GM21447 (cell line): ENCODE results near the gene NEK6.

Experiments used
- ATAC-seq: cut with Tn5 transposase; IDR thresholded peaks from one replicate; pipeline ENCODE4 v1.9.1; 2021; ENCODE audit not compliant: unreplicated experiment

Gene NEK6

GRCh38 chr9:124364141-124364540 is 106.4 kb downstream of the NEK6 start:
- ATAC-seq, result no peak

DNA sequence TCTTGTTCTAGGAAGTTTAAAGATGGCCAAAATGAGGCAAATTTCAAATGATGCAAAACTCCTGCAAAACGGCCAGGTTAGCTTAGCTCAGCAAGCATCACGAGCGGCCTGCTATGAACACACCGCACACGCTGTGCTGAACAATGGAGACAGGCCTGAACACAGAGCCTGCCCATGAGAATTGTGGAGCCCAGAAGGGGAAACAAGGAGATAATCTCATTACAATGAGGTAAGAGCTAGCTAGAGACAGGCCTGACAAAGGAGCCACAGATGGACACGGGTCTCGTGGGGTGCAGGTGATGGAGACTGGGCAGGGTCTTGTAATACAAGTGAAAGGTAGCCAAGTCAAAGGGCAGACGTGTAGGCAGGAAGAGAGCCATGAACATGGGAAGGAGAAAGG is 107.3 kb downstream of the NEK6 start:
- no peak for ATAC-seq

DNA sequence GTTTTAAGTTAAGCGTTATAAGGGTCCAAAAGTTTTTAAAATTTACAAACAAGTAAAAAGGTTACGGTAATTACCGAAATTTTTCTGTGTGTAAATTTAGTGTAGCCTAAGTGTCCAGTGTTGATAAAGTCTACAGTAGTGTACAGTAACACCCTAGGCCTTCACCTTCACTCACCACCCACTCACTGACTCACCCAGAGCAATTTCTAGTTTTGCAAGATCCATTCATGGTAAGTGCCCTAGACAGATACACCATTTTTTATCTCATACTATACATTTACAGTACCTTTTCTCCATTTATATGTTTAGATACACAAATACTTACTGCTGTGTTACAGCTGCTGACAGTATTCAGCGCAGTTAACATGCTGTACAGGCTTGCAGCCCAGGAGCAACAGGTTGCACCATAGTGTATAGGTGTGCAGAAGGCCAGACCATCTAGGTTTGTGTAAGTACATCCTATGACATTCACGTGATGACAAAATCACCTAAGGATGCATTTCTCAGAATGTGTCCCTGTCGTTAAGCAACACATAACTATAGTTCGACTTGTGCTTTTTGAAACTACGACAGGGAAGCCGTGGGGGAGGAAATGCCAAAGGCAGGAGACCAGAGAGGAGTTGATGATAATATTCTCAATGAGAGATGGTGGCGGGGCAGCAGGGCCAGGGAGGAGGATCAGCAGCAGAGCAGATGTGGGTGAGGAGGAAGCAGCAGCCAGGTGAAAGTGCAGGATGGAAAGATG is 108.9 kb downstream of the NEK6 start:
- ATAC-seq, result no peak

GRCh38 chr9:124368692-124369091 is 110.9 kb downstream of the NEK6 start:
- ATAC-seq, result no peak

- ATAC-seq, result no peak
Observed at GRCh38 chr9:124369231-124369797, 111.6 kb downstream of the NEK6 start.

- no peak for ATAC-seq
Observed at GRCh38 chr9:124370896-124371582, 113.3 kb downstream of the NEK6 start.

GRCh38 chr9:124372038-124372437 is 114.3 kb downstream of the NEK6 start:
- no peak for ATAC-seq

- no peak for ATAC-seq
Observed at GRCh38 chr9:124373386-124373785, 115.6 kb downstream of the NEK6 start.

GRCh38 chr9:124373851-124374250 is 116.1 kb downstream of the NEK6 start:
- ATAC-seq, result no peak

DNA sequence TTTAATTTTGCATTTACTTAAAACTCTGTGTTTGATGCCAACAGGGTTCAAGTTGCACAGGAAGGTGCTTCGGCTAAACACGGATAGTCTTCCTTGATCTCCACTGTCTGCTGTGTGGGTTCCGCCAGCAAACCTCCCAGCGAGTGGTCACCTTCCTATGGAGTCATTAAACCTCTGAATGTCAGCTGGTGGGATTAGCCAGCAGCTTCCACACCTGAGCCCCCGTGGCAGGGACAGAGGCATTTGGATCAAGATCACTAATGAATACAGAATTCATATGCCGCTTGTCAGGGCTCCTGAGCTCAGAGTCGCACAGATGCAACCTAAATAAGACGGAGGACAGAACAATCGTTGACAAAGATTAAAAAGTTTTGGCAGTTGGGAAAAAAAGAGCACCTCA is 118.0 kb downstream of the NEK6 start:
- no peak for ATAC-seq

DNA sequence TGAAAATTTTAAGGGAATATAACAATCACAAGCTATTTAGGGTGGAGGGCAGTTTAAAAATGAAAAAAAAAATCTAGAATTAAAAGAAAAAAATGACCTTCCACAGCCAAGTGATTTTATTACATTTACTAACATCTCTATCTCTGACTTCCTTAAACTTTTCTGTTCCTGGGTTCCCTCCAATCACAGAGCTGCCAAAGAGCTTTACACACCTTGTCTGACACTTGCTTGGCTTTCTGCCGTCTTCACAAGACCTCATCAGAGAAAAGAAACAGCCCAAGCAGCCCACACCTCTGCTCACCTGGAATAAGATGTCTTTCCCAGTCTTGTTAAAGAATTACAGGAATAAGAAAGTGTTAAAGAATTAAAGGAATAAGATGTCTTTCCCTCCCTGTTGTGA is 118.6 kb downstream of the NEK6 start:
- ATAC-seq, result no peak

DNA sequence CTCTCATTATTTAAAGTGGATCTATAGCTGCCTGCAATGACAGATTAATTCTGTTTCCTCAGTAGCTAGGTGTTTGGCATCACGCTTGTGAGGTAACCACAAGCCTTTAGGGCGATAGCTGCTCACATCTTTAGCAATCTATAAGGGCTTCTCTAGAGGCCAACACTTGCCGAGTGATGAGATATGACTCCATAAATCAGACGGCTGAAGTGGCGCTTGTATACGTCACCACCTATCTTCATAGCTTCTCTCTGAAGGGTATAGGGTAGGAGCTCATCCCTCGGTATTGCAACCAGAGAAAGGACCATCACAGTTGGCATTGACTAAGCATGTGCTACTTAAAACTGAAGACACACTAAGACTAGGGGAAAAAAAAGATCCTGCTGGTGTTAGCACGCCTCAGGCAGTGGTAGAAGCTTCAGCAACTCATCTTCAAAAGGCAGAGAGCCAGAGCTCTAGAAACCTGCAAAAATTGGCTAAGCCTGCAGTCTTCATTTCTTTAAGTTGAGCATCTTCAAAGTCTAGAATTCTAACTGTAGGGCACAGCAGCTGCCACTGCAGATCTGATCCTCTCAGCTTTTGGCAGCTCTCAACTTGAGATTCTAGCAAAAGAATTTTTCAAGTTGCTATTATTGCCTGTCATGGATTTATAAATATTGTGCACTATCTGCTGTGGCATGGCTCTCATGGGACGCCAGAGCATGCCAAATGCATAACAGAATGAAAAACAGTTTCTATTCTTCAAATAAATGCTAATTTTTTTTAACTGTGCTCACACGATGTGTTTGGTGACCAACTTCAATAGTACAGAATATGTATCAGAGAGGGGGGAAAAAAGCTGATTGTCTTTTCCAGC is 120.0 kb downstream of the NEK6 start:
- no peak for ATAC-seq

DNA sequence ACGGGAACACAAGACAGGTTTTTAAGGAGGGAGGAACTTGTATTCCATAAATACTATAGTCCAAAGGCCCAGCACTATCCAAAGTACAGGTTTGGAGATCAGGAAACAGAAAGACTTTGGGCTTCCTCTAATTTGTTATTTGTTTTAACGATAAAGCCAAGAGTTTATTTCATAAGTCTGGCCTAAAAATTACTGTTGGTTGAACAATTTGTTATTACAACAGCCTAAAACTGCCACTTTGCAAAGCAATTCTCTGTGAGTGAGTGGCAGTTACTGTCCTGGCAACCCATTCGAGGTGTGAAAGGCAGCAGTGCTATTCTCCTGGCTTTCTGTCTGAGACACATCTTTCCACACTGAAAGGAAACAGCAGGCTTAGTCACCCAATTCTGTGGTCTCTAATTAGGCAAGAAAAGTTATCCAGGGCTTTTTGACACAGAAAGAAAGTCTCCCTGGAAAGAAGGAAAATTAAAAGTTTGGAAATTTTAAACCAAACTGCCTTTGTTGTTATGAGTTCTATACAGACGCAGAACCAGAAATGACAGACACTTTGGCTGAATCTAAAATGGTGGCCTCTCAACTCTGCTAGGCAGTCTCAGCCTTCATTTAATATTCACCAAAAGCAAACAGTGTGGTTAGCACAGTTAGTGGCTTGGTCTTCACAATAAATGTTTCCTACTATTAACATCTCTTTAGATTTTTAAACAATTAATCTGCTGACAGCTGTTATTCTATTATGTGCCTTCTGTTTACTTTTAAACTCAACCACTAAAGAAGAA is 123.6 kb downstream of the NEK6 start:
- no peak for ATAC-seq

DNA sequence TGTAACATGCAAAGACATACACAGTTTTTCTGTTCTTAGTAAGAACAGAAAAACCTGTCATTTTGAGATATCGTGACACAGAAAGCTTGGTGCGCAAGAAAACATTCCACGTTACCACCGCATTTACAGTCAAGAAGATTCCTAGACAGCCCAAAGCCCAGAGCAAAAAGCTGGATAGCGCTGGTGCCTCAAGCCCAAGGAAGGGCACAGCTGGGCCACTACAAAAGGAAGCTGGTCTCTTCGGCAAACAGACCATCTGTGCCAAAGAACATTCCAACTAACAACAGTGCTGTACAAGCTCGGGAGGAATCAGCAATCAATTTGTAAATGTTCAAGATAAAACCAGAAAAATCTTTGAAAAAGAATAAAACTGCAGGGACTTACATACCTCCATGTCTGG is 126.5 kb downstream of the NEK6 start:
- no peak for ATAC-seq

DNA sequence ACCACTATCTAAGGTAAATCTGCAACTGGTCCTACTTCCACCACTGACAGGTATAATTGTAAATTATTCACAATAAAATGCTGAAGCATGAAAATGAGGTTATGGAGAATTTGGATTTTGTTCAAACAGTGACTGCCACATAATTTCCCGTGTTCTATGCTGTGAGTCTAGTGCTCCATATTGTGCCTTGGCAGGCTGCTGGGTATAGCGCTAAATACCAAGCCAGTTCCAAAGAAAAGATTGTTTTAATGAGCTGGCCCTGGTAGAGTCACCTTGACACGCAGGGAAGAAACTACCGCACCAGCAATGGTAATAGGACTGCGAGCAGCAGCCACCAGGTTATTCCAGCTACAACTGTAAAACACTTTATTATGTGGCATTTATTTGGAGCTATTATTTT is 127.1 kb downstream of the NEK6 start:
- ATAC-seq, result no peak

DNA sequence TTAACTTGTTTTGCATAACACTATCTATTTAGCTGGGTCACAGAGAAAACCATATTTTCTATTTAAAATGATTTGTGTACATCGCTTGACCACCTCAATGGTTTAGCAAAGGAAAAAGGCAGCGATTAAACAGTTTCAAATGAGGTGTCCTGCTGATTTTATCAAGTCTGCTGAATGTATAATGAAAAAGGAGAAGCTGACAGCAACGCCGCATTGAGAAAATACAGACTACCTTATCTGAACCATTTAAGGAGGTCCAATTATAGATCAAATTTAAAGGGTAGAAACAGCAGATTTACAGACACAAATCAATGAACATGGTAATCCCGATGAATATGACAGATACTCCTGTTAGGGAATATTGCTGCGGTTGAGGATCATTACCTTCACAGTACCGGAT is 127.9 kb downstream of the NEK6 start:
- no peak for ATAC-seq

- ATAC-seq, result no peak
Observed at GRCh38 chr9:124386201-124386600, 128.5 kb downstream of the NEK6 start.

DNA sequence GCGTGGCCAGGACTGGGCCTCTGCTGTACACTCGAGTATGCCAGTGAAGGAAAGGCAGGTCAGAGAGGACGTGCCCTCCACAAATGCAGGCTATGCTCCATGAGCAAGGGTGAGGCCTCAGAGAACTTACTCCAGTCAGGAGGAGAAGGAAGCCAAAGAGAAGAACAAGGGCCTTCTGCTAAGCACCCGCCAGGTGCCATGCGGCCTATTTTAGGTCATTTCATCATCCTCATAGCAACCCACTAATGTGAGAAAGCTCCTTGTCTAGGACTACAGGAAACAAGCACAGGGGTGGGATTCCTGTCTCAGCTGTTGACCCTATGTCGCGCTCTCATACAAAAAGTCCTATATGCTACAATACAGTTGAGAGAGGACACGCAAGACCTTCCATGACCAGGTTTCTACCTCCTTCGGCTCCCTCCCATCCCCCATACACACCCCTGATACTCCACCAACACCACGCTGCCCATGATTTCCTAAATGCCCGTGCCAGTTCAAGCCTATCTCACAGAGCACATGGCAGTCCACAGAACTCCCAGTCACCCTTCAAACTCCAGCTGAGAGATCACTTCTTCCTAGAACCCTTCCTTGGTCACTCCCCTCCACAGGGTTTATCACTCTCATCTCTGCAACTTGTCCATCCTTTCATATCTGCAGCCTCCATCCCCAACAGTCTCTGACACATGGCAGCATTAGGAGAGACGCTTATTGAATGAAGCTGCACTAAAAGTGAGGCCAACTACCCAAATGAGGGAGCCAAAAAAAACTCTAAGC is 130.7 kb downstream of the NEK6 start:
- no peak for ATAC-seq

- no peak for ATAC-seq
Observed at GRCh38 chr9:124389146-124389939, 131.6 kb downstream of the NEK6 start.
